Left colon (tissue), 2 donors: Measurements from ENCODE around the gene CYP51A1. TPM values are rescaled to one million over a fixed set of nuclear protein-coding genes. Genes with fewer than 3 reads are reported as not detected.

Experiments used
- ATAC-seq: fragments of 200-7000 bp; cut with Tn5 transposase; one replicate; pipeline ENCODE4 v1.9.1; 2020; ENCODE audit warnings: mild to moderate bottlenecking, moderate library complexity
- DNase-seq, 2 donors: peaks; one replicate each; pipeline ENCODE4 v3.0.0-alpha.2; 2020
- intact Hi-C, 2 donors: fragments of 100-400 bp; cut with DNase I in 1 of 2; cut with micrococcal nuclease in 1 of 2; formaldehyde crosslinking; loops; one replicate each; pipeline versions ENCODE4 v1.11.2 to v1.14.0; 2022; cut with DNase I, micrococcal nuclease
- total RNA-seq, 2 donors: library from RNA; stranded (reverse); fragmentation: NEBNext Ultra II Directional; extraction: Animal tissue kit (Norgen Biotek cat#: 25700); gene quantifications; one replicate each; pipeline ENCODE4 v1.2.1, GENCODE V29; 2021
- donor health status: DM: no; HTN: no; CAD: no.
- donor health status: DM: yes; HTN: yes; CAD: no.

The CYP51A1 gene
- total RNA-seq, 2 donors from 2014 or later: 152 to 255 TPM

GRCh38 chr7:92071032-92071431 is 63.2 kb downstream of the CYP51A1 start:
- DNase-seq: peak in 1 of 2 donors; percentile 59
- ATAC-seq: peak; percentile 98
- intact Hi-C loops: no loop called here

DNA sequence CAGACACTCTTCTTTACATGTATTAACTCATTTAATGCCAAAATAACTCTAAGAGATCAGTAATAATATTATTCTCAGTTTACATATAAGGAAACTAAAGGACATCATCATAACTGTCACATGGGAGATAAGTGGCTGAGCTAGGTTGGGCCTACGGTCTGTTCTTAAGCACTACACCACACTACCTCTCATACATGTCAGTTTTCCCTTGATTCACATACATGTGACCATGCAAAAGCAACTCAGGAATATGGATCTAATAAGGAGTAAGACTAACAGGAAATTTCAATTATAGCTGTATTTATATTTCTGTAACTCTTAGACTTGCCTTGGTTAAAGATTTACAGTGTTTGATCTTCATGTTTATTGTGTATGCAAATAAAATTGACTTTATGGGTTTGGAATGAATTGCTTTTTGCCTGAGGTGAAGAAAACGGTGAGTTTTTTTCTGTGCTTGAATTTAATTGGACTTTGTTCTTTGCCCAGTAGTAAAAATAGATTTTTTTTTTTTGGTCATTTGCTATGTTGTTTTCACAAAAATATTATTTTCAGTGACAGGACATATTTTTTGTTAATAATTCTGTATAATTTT is 69.7 kb downstream of the CYP51A1 start:
- DNase-seq (no peak), ATAC-seq (peak; percentile 76)
- intact Hi-C loops: no loop called here

Other genes starting within 250 kb of the CYP51A1 start
- 100 to 1,000 TPM; 150 to 156 TPM for gene AKAP9, start 193.6 kb downstream of the CYP51A1 start, total RNA-seq
- under 1 TPM in 1 of 2 donors, not detected in 1; 0.18 TPM for gene LRRD1, start 44.7 kb upstream of the CYP51A1 start, total RNA-seq
- gene KRIT1, start 111.4 kb upstream of the CYP51A1 start, total RNA-seq: 10 to 100 TPM; 34.6 to 37.2 TPM
- gene ANKIB1, start 111.5 kb upstream of the CYP51A1 start, total RNA-seq: 10 to 100 TPM; 40.9 to 46.0 TPM